SK-N-SH (cell line): ENCODE measurements around the gene PKN2. TPM values are rescaled to one million over a fixed set of nuclear protein-coding genes. Genes with fewer than 3 reads are reported as not detected.
A peak's percentile ranks its signal among the peaks of the same experiment; 100 is the strongest.

ENCODE experiments used
- CTCF ChIA-PET: fragments of 300-600, 350-600 bp; formaldehyde crosslinking; extraction: SDS; loops from one replicate; lab custom pipeline; 2021; lab: Yijun Ruan, JAX
- POLR2A ChIA-PET: fragments of 350-600 bp; sonication (Branson Sonifier 250); formaldehyde crosslinking; extraction: SDS; loops from one replicate; lab custom pipeline; 2020; ENCODE audit warnings: antibody characterized with exemption, inconsistent platforms; lab: Yijun Ruan, JAX
- DNase-seq: peaks from one replicate; pipeline ENCODE4 v3.0.0; 2012
- H2AFZ ChIP-seq: fragments of 200-600 bp; sonication (generic); 2 replicates; pipeline ENCODE4 v1.8.1; 2016; ENCODE audit warnings: antibody characterized with exemption, mild to moderate bottlenecking, low read depth
- H3F3A ChIP-seq: fragments of 200-600 bp; sonication (generic); replicated peaks from 2 replicates; pipeline ENCODE3; 2016; ENCODE audit warnings: antibody characterized with exemption, mild to moderate bottlenecking; ENCODE audit not compliant: insufficient read depth
- H3K27ac ChIP-seq, 2 experiments: fragments of 200-500 bp in 1 of 2; fragments of 200-600 bp in 1 of 2; sonication (Bioruptor generic) in 1 of 2; sonication (generic), shearing (Covaris generic) in 1 of 2; 2 replicates each; pipeline versions ENCODE4 v1.5.1 to v1.6.1; 2014 to 2016; ENCODE audit warnings: low read depth in 2 of 2, inconsistent platforms in 1 of 2, low read length in 1 of 2, mild to moderate bottlenecking in 1 of 2, mixed read lengths in 1 of 2
- H3K27me3 ChIP-seq: fragments of 200-600 bp; sonication (generic), shearing (Covaris generic); 2 replicates; pipeline ENCODE4 v1.6.1; 2016; ENCODE audit warnings: mixed run types; ENCODE audit not compliant: insufficient read depth
- H3K36me3 ChIP-seq, 2 experiments: fragments of 200-500 bp in 1 of 2; fragments of 200-600 bp in 1 of 2; sonication (Bioruptor generic) in 1 of 2; sonication (generic) in 1 of 2; replicated peaks in 1 of 2; 2 replicates each; pipeline versions ENCODE3 to v1.5.1; 2014 to 2016; ENCODE audit warnings: low read length in 1 of 2, mild to moderate bottlenecking in 1 of 2; ENCODE audit not compliant: insufficient read depth in 2 of 2, control insufficient read depth in 1 of 2
- H3K4me1 ChIP-seq, 2 experiments: fragments of 200-500 bp in 1 of 2; fragments of 200-600 bp in 1 of 2; sonication (Bioruptor generic) in 1 of 2; sonication (generic), shearing (Covaris generic) in 1 of 2; 2 replicates each; pipeline versions ENCODE4 v1.5.1 to v1.6.1; 2014 to 2016; ENCODE audit warnings: low read depth in 1 of 2, low read length in 1 of 2, mixed run types in 1 of 2; ENCODE audit not compliant: insufficient read depth in 2 of 2, control insufficient read depth in 1 of 2
- H3K4me2 ChIP-seq: fragments of 200-600 bp; sonication (generic), shearing (Covaris generic); 2 replicates; pipeline ENCODE4 v1.6.1; 2017; ENCODE audit warnings: mixed run types
- H3K4me3 ChIP-seq, 2 experiments: fragments of 200-500 bp in 1 of 2; fragments of 200-600 bp in 1 of 2; sonication (Bioruptor generic) in 1 of 2; sonication (generic), shearing (Covaris generic) in 1 of 2; 2 replicates each; pipeline versions ENCODE4 v1.5.1 to v1.8.1; 2014 to 2016; ENCODE audit warnings: low read depth in 2 of 2, inconsistent platforms in 1 of 2, low read length in 1 of 2, mild to moderate bottlenecking in 1 of 2, mixed read lengths in 1 of 2, moderate library complexity in 1 of 2
- H3K79me2 ChIP-seq: fragments of 200-600 bp; sonication (generic); 2 replicates; pipeline ENCODE4 v1.8.1; 2017; ENCODE audit warnings: mild to moderate bottlenecking; ENCODE audit not compliant: insufficient read depth
- H3K9ac ChIP-seq: fragments of 200-600 bp; sonication (generic); 2 replicates; pipeline ENCODE4 v1.6.1; 2017; ENCODE audit warnings: mixed run types
- H3K9me2 ChIP-seq: fragments of 200-600 bp; sonication (generic); 2 replicates; pipeline ENCODE4 v1.6.1; 2017; ENCODE audit warnings: mixed run types
- H3K9me3 ChIP-seq: fragments of 200-600 bp; sonication (generic); 2 replicates; pipeline ENCODE4 v1.6.1; 2017; ENCODE audit warnings: mixed run types, mild to moderate bottlenecking, moderate library complexity
- H4K20me1 ChIP-seq: fragments of 200-600 bp; sonication (generic); 2 replicates; pipeline ENCODE4 v1.6.1; 2017; ENCODE audit warnings: mild to moderate bottlenecking, mixed run types; ENCODE audit not compliant: insufficient read depth
- CTCF ChIP-seq: fragments of 200-600 bp; sonication (generic); IDR thresholded peaks from 2 replicates; pipeline ENCODE4 v1.6.1; 2017; ENCODE audit warnings: antibody characterized with exemption, mild to moderate bottlenecking, moderate library complexity
- ELF1 ChIP-seq: IDR thresholded peaks from 2 replicates; pipeline ENCODE4 v1.4.0; 2012
- EP300 ChIP-seq, 2 experiments: IDR thresholded peaks; 2 replicates each; pipeline versions ENCODE4 v1.4.0 to v1.6.1; 2012; ENCODE audit warnings: borderline replicate concordance in 1 of 2, low read depth in 1 of 2, low read length in 1 of 2
- EZH2phosphoT487 ChIP-seq: fragments of 200-600 bp; sonication (generic); IDR thresholded peaks from 2 replicates; pipeline ENCODE4 v1.6.1; 2017; ENCODE audit warnings: low read depth, mixed run types, mild to moderate bottlenecking, antibody characterized with exemption, moderate library complexity, borderline replicate concordance
- FOSL2 ChIP-seq: IDR thresholded peaks from 2 replicates; pipeline ENCODE4 v1.4.0; 2012; ENCODE audit warnings: low read depth, mild to moderate bottlenecking, moderate library complexity, borderline replicate concordance
- FOXJ3 ChIP-seq: sonication (generic); formaldehyde crosslinking; IDR thresholded peaks from 2 replicates; pipeline ENCODE4 v1.5.1; 2020; ENCODE audit warnings: mild to moderate bottlenecking, missing genetic modification reagents
- FOXM1 ChIP-seq: IDR thresholded peaks from 2 replicates; pipeline ENCODE4 v1.4.0; 2012; ENCODE audit warnings: low read depth, mild to moderate bottlenecking
- GABPA ChIP-seq: IDR thresholded peaks from 2 replicates; pipeline ENCODE4 v1.4.0; 2012; ENCODE audit warnings: low read depth, mild to moderate bottlenecking
- GATA2 ChIP-seq: sonication (generic); formaldehyde crosslinking; IDR thresholded peaks from 2 replicates; pipeline ENCODE4 v1.5.0; 2020; ENCODE audit warnings: mild to moderate bottlenecking, missing genetic modification reagents
- MAX ChIP-seq: IDR thresholded peaks from 2 replicates; pipeline ENCODE4 v1.4.0; 2012; ENCODE audit warnings: low read depth
- MEF2A ChIP-seq: IDR thresholded peaks from 2 replicates; pipeline ENCODE4 v1.4.0; 2012; ENCODE audit warnings: low read depth, borderline replicate concordance
- MXI1 ChIP-seq: IDR thresholded peaks from 2 replicates; pipeline ENCODE4 v1.6.1; 2012; ENCODE audit warnings: mild to moderate bottlenecking, low read depth, low read length, improper control_type of control experiment
- NFIC ChIP-seq: IDR thresholded peaks from 2 replicates; pipeline ENCODE4 v1.4.0; 2012; ENCODE audit warnings: borderline replicate concordance
- NRF1 ChIP-seq: IDR thresholded peaks from 2 replicates; pipeline ENCODE4 v1.6.1; 2012; ENCODE audit warnings: low read depth, mild to moderate bottlenecking, low read length
- POLR2AphosphoS5 ChIP-seq: IDR thresholded peaks from 2 replicates; pipeline ENCODE4 v1.6.1; 2012; ENCODE audit warnings: low read depth, low read length
- RFX5 ChIP-seq: IDR thresholded peaks from 2 replicates; pipeline ENCODE4 v1.6.1; 2012; ENCODE audit warnings: mild to moderate bottlenecking, improper control_type of control experiment, low read length
- RXRA ChIP-seq: IDR thresholded peaks from 2 replicates; pipeline ENCODE4 v1.4.0; 2012; ENCODE audit warnings: low read depth, mild to moderate bottlenecking, borderline replicate concordance
- SIN3A ChIP-seq: IDR thresholded peaks from 2 replicates; pipeline ENCODE4 v1.6.1; 2012; ENCODE audit warnings: low read depth, mild to moderate bottlenecking, low read length, moderate library complexity, borderline replicate concordance
- TAF1 ChIP-seq: IDR thresholded peaks from 2 replicates; pipeline ENCODE4 v1.6.1; 2012; ENCODE audit warnings: low read depth, mild to moderate bottlenecking, low read length, moderate library complexity, borderline replicate concordance
- TCF12 ChIP-seq: IDR thresholded peaks from 2 replicates; pipeline ENCODE4 v1.4.0; 2012
- USF1 ChIP-seq: IDR thresholded peaks from 2 replicates; pipeline ENCODE4 v1.4.0; 2012; ENCODE audit warnings: low read depth, borderline replicate concordance
- USF2 ChIP-seq: fragments of 150-350 bp; IDR thresholded peaks from 2 replicates; pipeline ENCODE4 v1.6.1; 2017; ENCODE audit warnings: antibody characterized with exemption, low read length, low read depth, borderline replicate concordance
- YY1 ChIP-seq: IDR thresholded peaks from 2 replicates; pipeline ENCODE4 v1.4.0; 2012; ENCODE audit warnings: low read depth, mild to moderate bottlenecking
- WGBS: methylation state at CpG from one replicate; pipeline ENCODE4 v1.1.6; 2017; ENCODE audit warnings: low lambda C conversion rate; 5-methylcytosine and 5-hydroxymethylcytosine counted together
- polyA plus RNA-seq, 3 experiments: library from polyadenylated mRNA; depleted of rRNA; stranded (reverse); fragments of >200 nt; gene quantifications; 2 replicates each; pipeline ENCODE4 v1.2.3, GENCODE V29; 2012
- TF ChIP-seq, protein P1 (sequence below): fragments of 150-350 bp; IDR thresholded peaks from 2 replicates; pipeline ENCODE4 v1.6.1; 2016; ENCODE audit warnings: mild to moderate bottlenecking, low read depth, low read length
- TF ChIP-seq, protein P2 (sequence below): IDR thresholded peaks from 2 replicates; pipeline ENCODE4 v1.4.0; 2012; ENCODE audit warnings: low read depth, borderline replicate concordance

Gene PKN2
- polyA plus RNA-seq, 1 of the 3 experiments (the other 2 are of a cell fraction) = 6.8 TPM

DNA sequence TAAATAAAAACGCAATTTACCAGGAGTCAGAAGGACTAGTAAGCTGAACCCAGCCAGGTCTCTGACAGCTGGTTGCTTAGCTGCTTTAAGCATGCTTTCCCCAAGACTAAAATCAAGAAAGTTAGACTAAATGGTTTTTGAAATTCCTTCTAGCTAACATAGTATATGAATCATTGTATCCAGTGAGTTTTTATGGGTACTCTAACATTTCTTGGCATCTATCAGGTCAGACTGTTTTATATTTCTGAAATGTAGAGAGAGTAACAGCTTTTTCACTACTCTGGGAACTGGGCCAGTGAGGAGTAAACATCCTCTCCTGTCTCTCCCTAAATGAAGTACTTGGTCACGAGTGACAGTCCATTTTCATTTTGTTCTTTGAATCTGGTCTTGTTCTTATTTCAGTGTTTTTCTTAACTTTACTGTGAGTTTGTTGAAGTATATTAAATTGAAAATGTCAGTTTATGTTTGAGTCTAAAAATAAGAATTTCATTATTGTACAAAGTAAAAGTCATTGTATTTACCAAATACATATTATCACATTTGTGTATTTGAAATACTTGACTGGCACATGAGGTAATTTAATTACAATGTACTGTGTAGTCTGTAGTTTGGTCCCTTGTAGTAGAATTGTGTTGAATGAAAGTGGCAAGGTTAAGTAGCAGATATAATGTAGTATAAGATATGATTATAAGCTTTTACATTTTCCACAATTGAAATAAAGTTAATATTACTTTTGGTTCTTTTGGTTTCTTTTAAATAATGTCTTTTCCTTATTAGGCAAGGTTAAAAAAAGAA is 47.6 kb downstream of the PKN2 start:
- WGBS = 18% methylated on average over 2 of the region's 2 CpGs
- Histone ChIP-seq H3K9me3 (peaks cover 7% of the 10 kb centered on the region; the same call in 1 of the 2 replicates), H3K27ac (peak overlapping the region; percentile 62 to 80), H3K9me2 (no peaks in the 10 kb centered on the region), H3K4me1 (peaks cover 2 to 3% of the 10 kb centered on the region in 2 experiments; a peak in 2 of 4 replicates), H3K36me3 (peaks cover 0 to 7% of the 10 kb centered on the region in 2 experiments), H4K20me1 (peaks cover 34% of the 10 kb centered on the region), H3K4me2 (peak overlapping the region; percentile 51), H3K27me3 (no peaks in the 10 kb centered on the region), H3K79me2 (peaks cover 86% of the 10 kb centered on the region), H3K9ac (peak overlapping the region; percentile 17; the same call in 1 of the 2 replicates), H3K4me3 (peak overlapping the region; percentile 23 to 27; a peak in 2 of 4 replicates), H3F3A (peaks cover 13% of the 10 kb centered on the region), H2AFZ (no peak overlapping the region)
- POLR2A ChIA-PET = no interaction called here
- DNase-seq = no peak
- CTCF ChIA-PET = no interaction called here
- TF ChIP-seq RXRA (peak; percentile 15; the same call in 1 of the 2 replicates), SIN3A (no peak; the same call in 1 of the 2 replicates), EP300 (IDR thresholded peaks at IDR 0.05; ENCODE audit: borderline replicate concordance in 1 of 2, low read depth in 1 of 2, low read length in 1 of 2) (peak in 1 of 2 experiments; percentile 64; a peak in 1 of 4 replicates), TAF1 (no peak), MAX (peak; percentile 45; the same call in 1 of the 2 replicates), USF1 (peak; percentile 35; the same call in 1 of the 2 replicates), MXI1 (peak; percentile 73), NRF1 (no peak), EZH2phosphoT487 (no peak), RFX5 (no peak), NFIC (peak; percentile 85), USF2 (no peak), FOXJ3 (CRISPR knock-in tag) (no peak), FOXM1 (0 out of 2 replicates have a peak, but pooled peaks have one; percentile 24), POLR2AphosphoS5 (peak; percentile 34; the same call in 1 of the 2 replicates), MEF2A (no peak), TCF12 (peak; percentile 76), FOSL2 (peak; percentile 78), YY1 (no peak), GATA2 (CRISPR knock-in tag) (no peak), ELF1 (no peak), GABPA (no peak), CTCF (no peak)
- TF ChIP-seq, protein P1, sequence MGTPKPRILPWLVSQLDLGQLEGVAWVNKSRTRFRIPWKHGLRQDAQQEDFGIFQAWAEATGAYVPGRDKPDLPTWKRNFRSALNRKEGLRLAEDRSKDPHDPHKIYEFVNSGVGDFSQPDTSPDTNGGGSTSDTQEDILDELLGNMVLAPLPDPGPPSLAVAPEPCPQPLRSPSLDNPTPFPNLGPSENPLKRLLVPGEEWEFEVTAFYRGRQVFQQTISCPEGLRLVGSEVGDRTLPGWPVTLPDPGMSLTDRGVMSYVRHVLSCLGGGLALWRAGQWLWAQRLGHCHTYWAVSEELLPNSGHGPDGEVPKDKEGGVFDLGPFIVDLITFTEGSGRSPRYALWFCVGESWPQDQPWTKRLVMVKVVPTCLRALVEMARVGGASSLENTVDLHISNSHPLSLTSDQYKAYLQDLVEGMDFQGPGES = no peak
- TF ChIP-seq, protein P2, sequence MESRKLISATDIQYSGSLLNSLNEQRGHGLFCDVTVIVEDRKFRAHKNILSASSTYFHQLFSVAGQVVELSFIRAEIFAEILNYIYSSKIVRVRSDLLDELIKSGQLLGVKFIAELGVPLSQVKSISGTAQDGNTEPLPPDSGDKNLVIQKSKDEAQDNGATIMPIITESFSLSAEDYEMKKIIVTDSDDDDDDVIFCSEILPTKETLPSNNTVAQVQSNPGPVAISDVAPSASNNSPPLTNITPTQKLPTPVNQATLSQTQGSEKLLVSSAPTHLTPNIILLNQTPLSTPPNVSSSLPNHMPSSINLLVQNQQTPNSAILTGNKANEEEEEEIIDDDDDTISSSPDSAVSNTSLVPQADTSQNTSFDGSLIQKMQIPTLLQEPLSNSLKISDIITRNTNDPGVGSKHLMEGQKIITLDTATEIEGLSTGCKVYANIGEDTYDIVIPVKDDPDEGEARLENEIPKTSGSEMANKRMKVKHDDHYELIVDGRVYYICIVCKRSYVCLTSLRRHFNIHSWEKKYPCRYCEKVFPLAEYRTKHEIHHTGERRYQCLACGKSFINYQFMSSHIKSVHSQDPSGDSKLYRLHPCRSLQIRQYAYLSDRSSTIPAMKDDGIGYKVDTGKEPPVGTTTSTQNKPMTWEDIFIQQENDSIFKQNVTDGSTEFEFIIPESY = no peak
